K562 (cell line): ENCODE measurements around the gene TRERF1. TPM values are rescaled to one million over a fixed set of nuclear protein-coding genes. Genes with fewer than 3 reads are reported as not detected.
A peak's percentile ranks its signal among the peaks of the same experiment; 100 is the strongest.

ENCODE experiments used
- CBX5 ChIP-seq: IDR thresholded peaks from 2 replicates; pipeline ENCODE4 v1.6.1; 2014; ENCODE audit warnings: low read depth, borderline replicate concordance
- CREBBP ChIP-seq: IDR thresholded peaks from one replicate; pipeline ENCODE4 v1.6.1; 2012; ENCODE audit warnings: low read depth, mild to moderate bottlenecking, control low read depth, inconsistent platforms, low read length
- CTBP1 ChIP-seq: fragments of 450-650 bp; IDR thresholded peaks from 2 replicates; pipeline ENCODE4 v1.6.1; 2016; ENCODE audit warnings: borderline replicate concordance
- L3MBTL2 ChIP-seq: fragments of 450-650 bp; IDR thresholded peaks from 2 replicates; pipeline ENCODE4 v1.6.1; 2016; ENCODE audit warnings: mild to moderate bottlenecking, moderate library complexity
- MAZ ChIP-seq, 2 experiments: fragments of 450-650 bp in 1 of 2; sonication (generic) in 1 of 2; formaldehyde crosslinking; IDR thresholded peaks in 1 of 2; conservative IDR thresholded peaks in 1 of 2; 2 replicates each; pipeline versions ENCODE4 v1.4.0 to v1.5.0; 2020; ENCODE audit warnings: mild to moderate bottlenecking in 1 of 2, missing genetic modification reagents in 1 of 2
- NFIC ChIP-seq: fragments of 450-650 bp; IDR thresholded peaks from 2 replicates; pipeline ENCODE4 v1.6.1; 2017; ENCODE audit warnings: mild to moderate bottlenecking, inconsistent platforms
- NFRKB ChIP-seq: fragments of 450-650 bp; IDR thresholded peaks from 2 replicates; pipeline ENCODE4 v1.6.1; 2016; ENCODE audit warnings: low read depth
- POLR2H ChIP-seq: IDR thresholded peaks from 2 replicates; pipeline ENCODE4 v1.6.1; 2016; ENCODE audit warnings: missing genetic modification characterization, low read depth, mild to moderate bottlenecking, control low read depth, missing compliant biosample characterization, moderate library complexity
- RAD21 ChIP-seq, 2 experiments: fragments of 250-450 bp in 1 of 2; fragments of 450-650 bp in 1 of 2; sonication (Bioruptor Pico) in 1 of 2; formaldehyde crosslinking in 1 of 2; IDR thresholded peaks in 1 of 2; conservative IDR thresholded peaks in 1 of 2; 2 replicates each; pipeline versions ENCODE4 v1.4.0 to v1.8.0; 2020 to 2022; ENCODE audit warnings: mild to moderate bottlenecking in 2 of 2, moderate library complexity in 1 of 2
- STAG1 ChIP-seq: sonication (generic); formaldehyde crosslinking; IDR thresholded peaks from 2 replicates; pipeline ENCODE4 v1.5.0; 2020; ENCODE audit warnings: missing genetic modification reagents, borderline replicate concordance
- polyA plus RNA-seq, 8 experiments: library from polyadenylated mRNA; depleted of rRNA in 4 of 8; stranded (reverse) in 5 of 8; unstranded in 3 of 8; fragments of >200 nt; fragmentation: Nextera tagmentation in 2 of 8; fragmentation: Illumina TruSeq in 1 of 8; extraction: Ambion mirVana in 2 of 8; extraction: Trizol in 1 of 8; gene quantifications; 2 replicates each; pipeline versions ENCODE4 v1.2.1 to v1.2.3, GENCODE V29; 2011 to 2014; ENCODE audit warnings: inconsistent platforms in 1 of 8, missing spikeins in 1 of 8
- total RNA-seq, 7 experiments: library from RNA; depleted of rRNA in 6 of 7; stranded (reverse); fragments of >200 nt in 6 of 7; fragmentation: Illumina TruSeq in 2 of 7; extraction: Trizol in 2 of 7; gene quantifications; 2 replicates each; pipeline versions ENCODE4 v1.2.1 to v1.2.3, GENCODE V29; 2011 to 2021; ENCODE audit warnings: low replicate concordance in 1 of 7
- TF ChIP-seq, protein P1 (sequence below): fragments of 450-650 bp; formaldehyde crosslinking; conservative IDR thresholded peaks from 2 replicates; pipeline ENCODE4 v1.4.0; 2022; ENCODE audit warnings: mild to moderate bottlenecking, missing genetic modification characterization
- TF ChIP-seq, protein P2 (sequence below), 2 experiments: IDR thresholded peaks; 2 replicates each; pipeline ENCODE4 v1.6.1; 2012; ENCODE audit warnings: improper control_type of control experiment in 2 of 2, low read depth in 2 of 2, low read length in 2 of 2, borderline replicate concordance in 1 of 2
- TF ChIP-seq, protein P3 (sequence below), 3 experiments: IDR thresholded peaks in 2 of 3; conservative IDR thresholded peaks in 1 of 3; 2 replicates each; pipeline ENCODE4 v1.5.1; 2011 to 2012; ENCODE audit warnings: low read length in 3 of 3, mild to moderate bottlenecking in 3 of 3, control low read depth in 2 of 3, improper control_type of control experiment in 1 of 3, inconsistent platforms in 1 of 3, low read depth in 1 of 3, mixed read lengths in 1 of 3, moderate library complexity in 1 of 3; ENCODE audit not compliant: insufficient read depth in 2 of 3
- TF ChIP-seq, protein P4 (sequence below): sonication (generic); formaldehyde crosslinking; IDR thresholded peaks from 2 replicates; pipeline ENCODE4 v1.8.1; 2023; ENCODE audit warnings: mild to moderate bottlenecking, missing genetic modification reagents

Gene TRERF1
- total and polyA plus RNA-seq, 9 of the 15 experiments (the other 6 are each of a cell fraction or from before 2014, with no cell fraction given) = 0.04 to 0.20 (median 0.07) TPM; not detected in 3

DNA sequence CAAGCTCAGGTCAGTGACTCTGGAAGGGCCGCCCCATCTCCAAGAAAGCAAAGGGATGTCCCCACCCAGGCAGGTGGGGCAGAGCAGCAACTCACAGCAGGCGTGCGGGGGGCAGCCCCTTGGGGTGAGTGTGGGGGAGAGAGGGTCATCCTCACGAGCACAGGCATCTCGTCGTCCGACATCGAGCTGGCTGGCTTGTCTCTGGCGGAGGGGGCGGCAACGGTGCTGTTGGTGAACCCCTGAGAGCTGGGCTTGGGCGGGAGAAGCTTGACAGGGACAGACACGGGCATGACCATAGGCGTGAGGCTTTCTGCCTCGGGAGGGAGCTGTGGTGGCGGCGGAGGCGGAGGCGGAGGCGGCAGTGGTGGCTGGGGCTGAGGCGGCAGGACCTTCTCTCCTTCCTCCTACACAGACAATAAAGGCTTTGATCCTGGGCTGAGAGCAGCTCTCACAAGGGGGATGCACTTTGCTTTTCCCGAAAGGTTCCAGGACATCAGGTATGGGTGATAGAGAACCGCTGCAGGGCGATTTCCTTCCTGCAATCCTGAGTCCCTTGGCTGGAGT is 188.5 kb downstream of the TRERF1 start (continued):
- 0 out of 4 replicates have a peak, but pooled peaks have one; percentile 25 to 35 for TF ChIP-seq MAZ (CRISPR knock-in tag; conservative IDR thresholded peaks at IDR 0.05 in 1 of 2, IDR thresholded peaks at IDR 0.05 in 1 of 2)
- TF ChIP-seq, protein P1, sequence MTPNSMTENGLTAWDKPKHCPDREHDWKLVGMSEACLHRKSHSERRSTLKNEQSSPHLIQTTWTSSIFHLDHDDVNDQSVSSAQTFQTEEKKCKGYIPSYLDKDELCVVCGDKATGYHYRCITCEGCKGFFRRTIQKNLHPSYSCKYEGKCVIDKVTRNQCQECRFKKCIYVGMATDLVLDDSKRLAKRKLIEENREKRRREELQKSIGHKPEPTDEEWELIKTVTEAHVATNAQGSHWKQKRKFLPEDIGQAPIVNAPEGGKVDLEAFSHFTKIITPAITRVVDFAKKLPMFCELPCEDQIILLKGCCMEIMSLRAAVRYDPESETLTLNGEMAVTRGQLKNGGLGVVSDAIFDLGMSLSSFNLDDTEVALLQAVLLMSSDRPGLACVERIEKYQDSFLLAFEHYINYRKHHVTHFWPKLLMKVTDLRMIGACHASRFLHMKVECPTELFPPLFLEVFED (CRISPR knock-in tag) = 0 out of 2 replicates have a peak, but pooled peaks have one; percentile 6
- 0 out of 2 replicates have a peak, but pooled peaks have one; percentile 14 for TF ChIP-seq L3MBTL2
- TF ChIP-seq STAG1 = peak; percentile 9; the same call in 1 of the 2 replicates
- no peak for TF ChIP-seq NFRKB
- TF ChIP-seq CBX5 = no peak
- TF ChIP-seq, protein P2, sequence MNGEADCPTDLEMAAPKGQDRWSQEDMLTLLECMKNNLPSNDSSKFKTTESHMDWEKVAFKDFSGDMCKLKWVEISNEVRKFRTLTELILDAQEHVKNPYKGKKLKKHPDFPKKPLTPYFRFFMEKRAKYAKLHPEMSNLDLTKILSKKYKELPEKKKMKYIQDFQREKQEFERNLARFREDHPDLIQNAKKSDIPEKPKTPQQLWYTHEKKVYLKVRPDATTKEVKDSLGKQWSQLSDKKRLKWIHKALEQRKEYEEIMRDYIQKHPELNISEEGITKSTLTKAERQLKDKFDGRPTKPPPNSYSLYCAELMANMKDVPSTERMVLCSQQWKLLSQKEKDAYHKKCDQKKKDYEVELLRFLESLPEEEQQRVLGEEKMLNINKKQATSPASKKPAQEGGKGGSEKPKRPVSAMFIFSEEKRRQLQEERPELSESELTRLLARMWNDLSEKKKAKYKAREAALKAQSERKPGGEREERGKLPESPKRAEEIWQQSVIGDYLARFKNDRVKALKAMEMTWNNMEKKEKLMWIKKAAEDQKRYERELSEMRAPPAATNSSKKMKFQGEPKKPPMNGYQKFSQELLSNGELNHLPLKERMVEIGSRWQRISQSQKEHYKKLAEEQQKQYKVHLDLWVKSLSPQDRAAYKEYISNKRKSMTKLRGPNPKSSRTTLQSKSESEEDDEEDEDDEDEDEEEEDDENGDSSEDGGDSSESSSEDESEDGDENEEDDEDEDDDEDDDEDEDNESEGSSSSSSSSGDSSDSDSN (IDR thresholded peaks at IDR 0.05; ENCODE audit: borderline replicate concordance in 1 of 2, low read depth in 2 of 2, low read length in 2 of 2) = peak in 1 of 2 experiments; percentile 37; a peak in 1 of 4 replicates
- TF ChIP-seq CREBBP = no peak
- TF ChIP-seq, protein P3, sequence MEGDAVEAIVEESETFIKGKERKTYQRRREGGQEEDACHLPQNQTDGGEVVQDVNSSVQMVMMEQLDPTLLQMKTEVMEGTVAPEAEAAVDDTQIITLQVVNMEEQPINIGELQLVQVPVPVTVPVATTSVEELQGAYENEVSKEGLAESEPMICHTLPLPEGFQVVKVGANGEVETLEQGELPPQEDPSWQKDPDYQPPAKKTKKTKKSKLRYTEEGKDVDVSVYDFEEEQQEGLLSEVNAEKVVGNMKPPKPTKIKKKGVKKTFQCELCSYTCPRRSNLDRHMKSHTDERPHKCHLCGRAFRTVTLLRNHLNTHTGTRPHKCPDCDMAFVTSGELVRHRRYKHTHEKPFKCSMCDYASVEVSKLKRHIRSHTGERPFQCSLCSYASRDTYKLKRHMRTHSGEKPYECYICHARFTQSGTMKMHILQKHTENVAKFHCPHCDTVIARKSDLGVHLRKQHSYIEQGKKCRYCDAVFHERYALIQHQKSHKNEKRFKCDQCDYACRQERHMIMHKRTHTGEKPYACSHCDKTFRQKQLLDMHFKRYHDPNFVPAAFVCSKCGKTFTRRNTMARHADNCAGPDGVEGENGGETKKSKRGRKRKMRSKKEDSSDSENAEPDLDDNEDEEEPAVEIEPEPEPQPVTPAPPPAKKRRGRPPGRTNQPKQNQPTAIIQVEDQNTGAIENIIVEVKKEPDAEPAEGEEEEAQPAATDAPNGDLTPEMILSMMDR (IDR thresholded peaks at IDR 0.05 in 2 of 3, conservative IDR thresholded peaks at IDR 0.05 in 1 of 3; ENCODE audit: insufficient read depth in 2 of 3, low read depth in 1 of 3, low read length in 3 of 3) = peak; percentile 33 to 59 (median 44); a peak in 4 of 6 replicates
- TF ChIP-seq POLR2H (tag) = no peak
- TF ChIP-seq RAD21 (CRISPR knock-in tag; conservative IDR thresholded peaks at IDR 0.05 in 1 of 2, IDR thresholded peaks at IDR 0.05 in 1 of 2) = peak; percentile 55 to 63
- TF ChIP-seq CTBP1 = peak; percentile 27; the same call in 1 of the 2 replicates
- peak; percentile 62 for TF ChIP-seq NFIC
- TF ChIP-seq, protein P4, sequence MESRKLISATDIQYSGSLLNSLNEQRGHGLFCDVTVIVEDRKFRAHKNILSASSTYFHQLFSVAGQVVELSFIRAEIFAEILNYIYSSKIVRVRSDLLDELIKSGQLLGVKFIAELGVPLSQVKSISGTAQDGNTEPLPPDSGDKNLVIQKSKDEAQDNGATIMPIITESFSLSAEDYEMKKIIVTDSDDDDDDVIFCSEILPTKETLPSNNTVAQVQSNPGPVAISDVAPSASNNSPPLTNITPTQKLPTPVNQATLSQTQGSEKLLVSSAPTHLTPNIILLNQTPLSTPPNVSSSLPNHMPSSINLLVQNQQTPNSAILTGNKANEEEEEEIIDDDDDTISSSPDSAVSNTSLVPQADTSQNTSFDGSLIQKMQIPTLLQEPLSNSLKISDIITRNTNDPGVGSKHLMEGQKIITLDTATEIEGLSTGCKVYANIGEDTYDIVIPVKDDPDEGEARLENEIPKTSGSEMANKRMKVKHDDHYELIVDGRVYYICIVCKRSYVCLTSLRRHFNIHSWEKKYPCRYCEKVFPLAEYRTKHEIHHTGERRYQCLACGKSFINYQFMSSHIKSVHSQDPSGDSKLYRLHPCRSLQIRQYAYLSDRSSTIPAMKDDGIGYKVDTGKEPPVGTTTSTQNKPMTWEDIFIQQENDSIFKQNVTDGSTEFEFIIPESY (CRISPR knock-in tag) = peak; percentile 90
